H1 (cell line): ENCODE results near the gene CYP1A1. TPM values are rescaled to one million over a fixed set of nuclear protein-coding genes. Genes with fewer than 3 reads are reported as not detected.

Experiments used
- ATF2 ChIP-seq: IDR thresholded peaks from 2 replicates; pipeline ENCODE4 v1.6.1; 2012; ENCODE audit warnings: low read length, inconsistent platforms
- EZH2 ChIP-seq: fragments of 200-600 bp; sonication (generic); IDR thresholded peaks from 2 replicates; pipeline ENCODE4 v1.7.1; 2012; ENCODE audit warnings: low read depth, mild to moderate bottlenecking, moderate library complexity, low read length, inconsistent platforms; ENCODE audit not compliant: severe bottlenecking
- RFX5 ChIP-seq: IDR thresholded peaks from 2 replicates; pipeline ENCODE4 v1.6.1; 2011; ENCODE audit warnings: low read depth, low read length, improper control_type of control experiment, borderline replicate concordance
- polyA plus RNA-seq, 7 experiments: library from polyadenylated mRNA; depleted of rRNA in 3 of 7; stranded (reverse) in 5 of 7; unstranded in 2 of 7; fragments of >200 nt in 5 of 7; fragments of 200-250 nt in 2 of 7; gene quantifications; 1 replicate in 5 of 7; 2 replicates in 1 of 7; 4 replicates in 1 of 7; pipeline versions ENCODE4 v1.2.1 to v1.2.3, GENCODE V29; 2011 to 2013; ENCODE audit warnings: missing spikeins in 2 of 7, mixed read lengths in 2 of 7
- total RNA-seq: library from RNA; stranded (reverse); fragmentation: NEBNext Ultra II Directional; extraction: Animal tissue kit (Norgen Biotek cat#: 25700); gene quantifications from 2 replicates; pipeline ENCODE4 v1.2.1, GENCODE V29; 2021

The CYP1A1 gene
- total and polyA plus RNA-seq, 2 of the 8 experiments (the other 6 are each of a cell fraction or from before 2014, with no cell fraction given), result 0.32 to 0.35 TPM

GRCh38 chr15:74692327-74692726 is 33.0 kb downstream of the CYP1A1 start (continued):
- TF ChIP-seq ATF2 (no peak), RFX5 (no peak), EZH2 (no peak)
